Keratinocyte (primary cell): Measurements from ENCODE around the gene URM1. TPM values are rescaled to one million over a fixed set of nuclear protein-coding genes. Genes with fewer than 3 reads are reported as not detected.

ENCODE experiments used
- DNase-seq: peaks from one replicate; pipeline ENCODE4 v3.0.0-alpha.2; 2011; ENCODE audit warnings: low read depth, missing footprints, low spot score
- FAIRE-seq: peaks from 2 replicates; lab custom pipeline; 2011; peaks lifted over from hg19 to GRCh38; lab: Jason Lieb, UNC
- H2AFZ ChIP-seq: 2 replicates; pipeline ENCODE4 v1.6.0; 2012; ENCODE audit warnings: low read length, control low read depth, inconsistent platforms; ENCODE audit not compliant: control insufficient read depth
- H3K27ac ChIP-seq: 2 replicates; pipeline ENCODE4 v1.5.1; 2011; ENCODE audit warnings: low read length; ENCODE audit not compliant: control insufficient read depth, insufficient read depth
- H3K27me3 ChIP-seq: 3 replicates; pipeline ENCODE4 v1.6.0; 2011; ENCODE audit warnings: low read length; ENCODE audit not compliant: control insufficient read depth, insufficient read depth; ENCODE audit errors: extremely low read depth
- H3K36me3 ChIP-seq, 2 experiments: 2 replicates in 1 of 2; 3 replicates in 1 of 2; pipeline ENCODE4 v1.5.1; 2011; ENCODE audit warnings: low read length in 2 of 2, mild to moderate bottlenecking in 1 of 2; ENCODE audit not compliant: control insufficient read depth in 2 of 2, insufficient read depth in 2 of 2; ENCODE audit errors: extremely low read depth in 1 of 2
- H3K4me1 ChIP-seq: 3 replicates; pipeline ENCODE4 v1.5.1; 2011; ENCODE audit warnings: low read length; ENCODE audit not compliant: control insufficient read depth, insufficient read depth; ENCODE audit errors: extremely low read depth
- H3K4me2 ChIP-seq: 3 replicates; pipeline ENCODE4 v1.6.0; 2011; ENCODE audit warnings: low read depth, low read length; ENCODE audit not compliant: control insufficient read depth, insufficient read depth; ENCODE audit errors: extremely low read depth
- H3K4me3 ChIP-seq, 3 experiments: fragments of 200-600 bp in 1 of 3; sonication (generic) in 1 of 3; 2 replicates in 2 of 3; 3 replicates in 1 of 3; pipeline ENCODE4 v1.5.1; 2011 to 2016; ENCODE audit warnings: low read length in 3 of 3, mild to moderate bottlenecking in 3 of 3, control low read depth in 2 of 3, inconsistent platforms in 1 of 3, low read depth in 1 of 3, mixed read lengths in 1 of 3, mixed run types in 1 of 3, moderate library complexity in 1 of 3; ENCODE audit not compliant: control insufficient read depth in 2 of 3, insufficient read depth in 2 of 3; ENCODE audit errors: extremely low read depth in 1 of 3
- H3K79me2 ChIP-seq: 2 replicates; pipeline ENCODE4 v1.6.0; 2012; ENCODE audit warnings: low read length; ENCODE audit not compliant: control insufficient read depth, insufficient read depth
- H3K9ac ChIP-seq: 3 replicates; pipeline ENCODE4 v1.6.0; 2011; ENCODE audit warnings: low read length; ENCODE audit not compliant: control insufficient read depth, insufficient read depth; ENCODE audit errors: extremely low read depth
- H3K9me1 ChIP-seq: 3 replicates; pipeline ENCODE4 v1.6.0; 2011; ENCODE audit warnings: low read length; ENCODE audit not compliant: control insufficient read depth, insufficient read depth; ENCODE audit errors: extremely low read depth
- H3K9me3 ChIP-seq: 2 replicates; pipeline ENCODE4 v1.5.1; 2012; ENCODE audit warnings: low read depth, low read length; ENCODE audit not compliant: control insufficient read depth
- H4K20me1 ChIP-seq: 3 replicates; pipeline ENCODE4 v1.6.0; 2011; ENCODE audit warnings: low read length; ENCODE audit not compliant: control insufficient read depth, insufficient read depth; ENCODE audit errors: extremely low read depth
- CTCF ChIP-seq, 3 experiments: IDR thresholded peaks in 1 of 3; conservative IDR thresholded peaks in 1 of 3; optimal IDR thresholded peaks in 1 of 3; 2 replicates in 2 of 3; 3 replicates in 1 of 3; pipeline versions ENCODE3 to v1.5.1; 2011; ENCODE audit warnings: low read length in 3 of 3, mild to moderate bottlenecking in 3 of 3, moderate library complexity in 2 of 3, control low read depth in 1 of 3, inconsistent platforms in 1 of 3; ENCODE audit not compliant: insufficient read depth in 2 of 3; ENCODE audit errors: extremely low read depth in 1 of 3
- EZH2 ChIP-seq: IDR thresholded peaks from one replicate; pipeline ENCODE4 v1.6.1; 2012; ENCODE audit warnings: inconsistent platforms, mild to moderate bottlenecking, low read length, moderate library complexity
- dilution Hi-C: fragments of 300-500 bp; cut with MboI; formaldehyde crosslinking; loops from one replicate; pipeline ENCODE4 v1.7.0; 2020; ENCODE audit warnings: low sequenced_read_pairs; ENCODE audit not compliant: extremely low pct_ligation_motif_present
- polyA plus RNA-seq, 5 experiments: library from polyadenylated mRNA; depleted of rRNA in 3 of 5; stranded (reverse) in 3 of 5; stranded (forward) in 1 of 5; unstranded in 1 of 5; fragments of >200 nt; gene quantifications; 1 replicate in 1 of 5; 2 replicates in 3 of 5; 3 replicates in 1 of 5; pipeline versions ENCODE4 v1.2.1 to v1.2.3, GENCODE V29; 2011 to 2012; ENCODE audit warnings: missing spikeins in 2 of 5, low read depth in 1 of 5, low replicate concordance in 1 of 5

The URM1 gene
- polyA plus RNA-seq, 1 donor (not counting 4 experiments of a cell fraction or from before 2014, with no cell fraction given): 29.1 TPM

- Histone ChIP-seq H2AFZ (no peak overlapping the region), H3K9ac (no peak overlapping the region), H3K36me3 (no peaks in the 10 kb centered on the region), H3K79me2 (no peaks in the 10 kb centered on the region), H3K9me3 (no peaks in the 10 kb centered on the region), H3K27ac (no peak overlapping the region), H3K9me1 (no peaks in the 10 kb centered on the region), H3K4me3 (no peak overlapping the region), H3K27me3 (peaks cover 22% of the 10 kb centered on the region), H3K4me1 (no peaks in the 10 kb centered on the region), H4K20me1 (no peaks in the 10 kb centered on the region), H3K4me2 (no peak overlapping the region)
- dilution Hi-C loops: no loop called here
- FAIRE-seq: no peak
- no peak for TF ChIP-seq EZH2
- TF ChIP-seq CTCF (optimal IDR thresholded peaks at IDR 0.05 in 1 of 3, IDR thresholded peaks at IDR 0.05 in 1 of 3, conservative IDR thresholded peaks at IDR 0.05 in 1 of 3; ENCODE audit: extremely low read depth in 1 of 3, insufficient read depth in 2 of 3, low read length in 3 of 3): no peak
- DNase-seq: no peak
Measured at GRCh38 chr9:128406848-128407391, 35.7 kb downstream of the URM1 start.

- Histone ChIP-seq H3K9me3 (no peaks in the 10 kb centered on the region), H3K27ac (no peak overlapping the region), H3K27me3 (peaks cover 27% of the 10 kb centered on the region), H3K9me1 (no peaks in the 10 kb centered on the region), H3K4me3 (no peak overlapping the region), H3K79me2 (no peaks in the 10 kb centered on the region), H2AFZ (no peak overlapping the region), H3K9ac (no peak overlapping the region), H3K36me3 (no peaks in the 10 kb centered on the region), H3K4me1 (no peaks in the 10 kb centered on the region), H4K20me1 (no peaks in the 10 kb centered on the region), H3K4me2 (no peak overlapping the region)
- no peak for TF ChIP-seq CTCF (optimal IDR thresholded peaks at IDR 0.05 in 1 of 3, IDR thresholded peaks at IDR 0.05 in 1 of 3, conservative IDR thresholded peaks at IDR 0.05 in 1 of 3; ENCODE audit: extremely low read depth in 1 of 3, insufficient read depth in 2 of 3, low read length in 3 of 3)
- TF ChIP-seq EZH2: no peak
- dilution Hi-C loops: no loop called here
- no peak for FAIRE-seq
- no peak for DNase-seq
Measured at GRCh38 chr9:128408963-128409431, 37.8 kb downstream of the URM1 start.
